GM15510 (cell line): ENCODE results near the gene NDNF.

ENCODE experiments used
- POLR2A ChIP-seq: IDR thresholded peaks from 3 replicates; pipeline ENCODE4 v1.6.1; 2011; ENCODE audit warnings: borderline replicate concordance; ENCODE audit not compliant: insufficient read length; ENCODE audit errors: extremely low read depth

Gene NDNF

DNA sequence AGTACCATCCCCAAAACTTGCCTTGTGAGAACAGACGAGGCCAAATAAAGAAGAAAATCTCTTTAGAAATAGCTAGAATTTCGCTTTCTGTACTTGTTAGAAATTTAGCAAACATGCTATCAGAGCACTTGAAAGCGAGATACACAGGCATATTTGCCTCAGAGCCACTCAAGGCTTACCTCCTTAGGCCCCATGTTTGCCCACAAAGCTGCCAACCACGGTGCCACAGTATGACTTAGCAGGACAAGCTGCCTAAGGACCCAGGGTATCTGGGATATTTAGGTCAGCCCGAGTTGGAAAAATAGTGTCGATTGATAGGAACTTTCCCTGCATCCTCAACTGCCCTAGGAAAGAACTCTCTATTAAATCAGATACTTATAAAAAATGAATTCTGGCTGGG is 24.2 kb downstream of the NDNF start:
- TF ChIP-seq POLR2A, result no peak

DNA sequence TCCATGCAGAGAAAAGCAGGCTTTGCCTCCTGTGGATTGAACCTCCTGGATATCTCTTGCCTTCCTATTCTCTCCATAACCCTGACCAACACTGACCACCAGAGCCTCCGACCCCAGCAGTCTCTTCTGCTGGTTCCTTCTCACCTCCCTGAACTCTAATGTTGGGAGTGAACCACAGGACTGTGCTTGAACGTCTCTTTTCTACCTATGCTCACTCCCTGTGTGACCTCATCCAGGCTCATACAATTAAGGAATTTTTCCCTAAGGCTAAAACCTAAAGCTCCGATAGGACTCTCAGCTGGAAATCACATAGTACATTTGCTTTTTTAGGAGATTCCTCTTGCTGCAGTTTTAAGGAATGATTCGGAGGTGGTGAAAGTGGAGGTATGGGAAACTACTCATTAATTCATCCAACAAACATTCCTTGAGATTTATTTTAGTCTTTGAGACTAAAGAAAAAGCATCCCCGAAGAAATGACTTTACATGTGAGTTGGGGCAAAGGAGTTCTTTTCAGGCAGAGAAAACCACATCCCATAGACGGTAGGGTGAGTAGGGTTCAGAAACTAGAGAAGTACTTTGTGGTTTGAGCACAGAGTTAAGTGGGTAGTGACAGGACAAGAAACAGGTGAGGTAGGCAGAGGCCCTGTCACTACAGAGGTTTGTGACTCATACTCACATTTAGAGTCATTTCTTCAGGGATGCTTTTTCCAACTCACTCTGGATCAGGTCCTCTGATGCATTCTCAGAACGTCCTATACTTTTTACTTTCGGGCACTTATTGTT is 30.8 kb downstream of the NDNF start:
- TF ChIP-seq POLR2A, result no peak

DNA sequence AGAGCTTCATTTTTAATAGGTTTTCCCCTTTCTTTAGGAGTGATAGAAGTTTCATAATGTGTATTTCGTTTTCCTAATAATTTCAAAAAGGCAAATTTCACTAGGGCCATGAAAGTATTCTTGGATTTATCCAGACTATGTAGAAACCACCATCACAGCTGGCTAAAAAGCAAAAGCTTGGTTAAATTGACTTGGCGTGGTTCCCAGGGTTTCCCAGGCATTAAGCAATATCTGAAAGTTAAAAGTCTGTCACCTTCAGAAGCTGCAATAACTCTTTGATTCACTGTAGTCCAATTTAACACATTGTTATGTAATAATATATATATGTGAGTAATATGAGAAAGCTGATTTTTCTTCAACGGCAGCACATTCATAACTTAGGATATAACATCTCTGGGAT is 38.3 kb downstream of the NDNF start:
- no peak for TF ChIP-seq POLR2A

DNA sequence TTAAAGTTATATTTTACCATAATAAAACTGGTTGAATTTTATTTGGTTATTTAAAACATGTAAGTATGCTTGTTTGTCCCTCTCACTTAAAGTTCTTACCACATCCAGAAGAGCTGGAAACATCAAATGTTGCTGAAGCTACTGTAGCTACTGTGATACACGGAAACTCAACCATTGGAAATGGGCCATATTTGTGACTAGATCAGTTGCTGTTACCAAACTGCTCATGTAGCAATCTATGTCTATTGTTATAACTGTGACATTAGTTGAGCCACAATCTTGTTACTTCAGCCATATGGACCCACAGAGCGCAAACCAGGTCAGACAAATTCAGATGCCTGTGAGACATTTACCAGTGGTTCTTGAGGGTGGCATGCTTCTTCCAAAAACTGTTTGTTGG is 41.6 kb downstream of the NDNF start:
- no peak for TF ChIP-seq POLR2A

DNA sequence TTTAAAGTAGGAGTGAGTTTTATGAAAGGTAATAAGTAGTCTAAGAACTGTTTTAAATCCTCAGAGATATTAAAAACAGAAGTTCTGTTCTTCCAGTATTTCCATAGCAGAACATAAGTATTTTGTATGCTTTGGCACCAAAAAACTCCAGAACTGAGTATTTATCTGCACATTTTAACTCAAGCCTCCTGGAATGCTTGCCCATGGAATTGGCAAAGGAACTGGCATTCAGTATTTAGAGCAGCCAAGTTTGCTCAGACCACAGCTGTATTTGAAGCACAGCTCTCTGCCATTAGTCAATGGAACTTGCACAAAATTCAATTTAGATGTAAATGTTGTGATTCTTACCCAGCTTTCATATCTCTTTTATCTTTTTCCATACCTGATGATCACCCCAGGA is 42.2 kb downstream of the NDNF start:
- TF ChIP-seq POLR2A, result no peak

DNA sequence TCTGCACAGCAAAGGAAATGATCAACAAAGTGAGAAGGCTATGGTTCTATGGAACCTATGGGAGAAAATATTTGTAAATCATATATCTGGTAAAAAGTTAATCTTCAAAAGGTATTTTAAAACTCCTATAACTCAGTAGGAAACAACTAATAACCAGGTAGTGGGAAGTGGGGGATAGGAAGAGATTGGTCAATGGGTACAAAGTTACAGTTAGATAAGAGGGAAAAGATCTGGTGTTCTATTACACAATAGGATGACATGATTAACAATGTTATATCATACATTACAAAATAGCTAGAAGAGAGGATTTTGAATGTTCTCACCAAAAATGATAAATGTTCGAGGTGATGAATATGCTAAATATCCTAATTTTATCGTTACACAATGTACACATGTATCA is 46.3 kb downstream of the NDNF start:
- TF ChIP-seq POLR2A, result no peak

DNA sequence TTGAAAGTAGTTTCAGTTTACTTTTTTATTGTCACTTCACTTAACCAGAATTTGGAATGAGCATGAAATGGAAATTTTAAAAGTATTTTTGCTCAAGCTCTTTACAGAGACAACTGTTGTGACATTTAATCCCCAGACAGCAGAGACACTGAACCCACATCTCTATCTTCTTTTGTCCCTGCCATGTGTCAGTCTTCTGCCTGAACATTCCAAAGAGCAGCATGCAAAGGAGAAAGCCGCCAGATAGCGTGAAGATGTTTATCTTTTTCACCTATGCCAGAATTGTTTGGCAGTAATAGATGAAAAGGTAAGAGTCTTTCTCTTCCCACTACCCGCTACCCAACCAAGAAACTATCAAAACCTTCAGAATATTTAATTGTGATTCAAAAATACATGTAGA is 46.8 kb downstream of the NDNF start:
- TF ChIP-seq POLR2A, result no peak

DNA sequence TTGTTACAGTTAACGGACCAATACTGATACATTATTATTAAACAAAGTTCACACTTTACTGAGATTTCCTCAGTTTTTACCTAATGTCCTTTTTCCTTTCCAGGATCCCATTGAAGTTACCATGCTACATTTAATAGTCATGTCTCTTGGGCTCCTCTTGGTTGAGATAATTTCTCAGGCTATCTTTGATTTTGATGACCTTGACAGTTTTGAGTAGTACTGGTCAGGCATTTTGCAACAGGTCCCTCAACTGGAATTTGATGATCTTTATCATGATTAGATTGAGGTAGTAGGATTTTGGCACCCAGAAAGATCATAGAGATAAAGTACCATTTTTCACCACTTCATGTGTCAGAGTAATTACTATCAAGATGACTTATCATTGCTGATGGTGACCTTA is 53.8 kb downstream of the NDNF start:
- TF ChIP-seq POLR2A, result no peak

DNA sequence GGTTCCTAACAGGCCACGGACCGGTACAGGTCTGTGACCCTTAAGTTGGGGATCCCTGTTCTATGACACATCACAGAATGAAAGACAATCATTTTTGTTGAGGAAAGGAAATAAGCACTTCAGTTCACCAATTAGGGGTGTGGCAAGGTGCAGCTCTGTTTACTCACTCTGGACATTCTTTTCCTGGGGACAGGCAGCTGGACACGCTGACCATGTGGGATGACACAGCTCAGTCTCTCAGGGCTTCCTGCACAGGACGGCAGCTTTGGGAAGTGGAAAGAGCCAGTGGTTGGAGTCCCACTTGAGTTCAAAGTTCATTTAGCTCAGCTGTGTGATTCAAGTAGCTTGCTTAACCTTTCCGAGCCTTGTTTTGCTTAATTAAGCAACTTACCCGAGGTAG is 55.7 kb downstream of the NDNF start:
- no peak for TF ChIP-seq POLR2A

DNA sequence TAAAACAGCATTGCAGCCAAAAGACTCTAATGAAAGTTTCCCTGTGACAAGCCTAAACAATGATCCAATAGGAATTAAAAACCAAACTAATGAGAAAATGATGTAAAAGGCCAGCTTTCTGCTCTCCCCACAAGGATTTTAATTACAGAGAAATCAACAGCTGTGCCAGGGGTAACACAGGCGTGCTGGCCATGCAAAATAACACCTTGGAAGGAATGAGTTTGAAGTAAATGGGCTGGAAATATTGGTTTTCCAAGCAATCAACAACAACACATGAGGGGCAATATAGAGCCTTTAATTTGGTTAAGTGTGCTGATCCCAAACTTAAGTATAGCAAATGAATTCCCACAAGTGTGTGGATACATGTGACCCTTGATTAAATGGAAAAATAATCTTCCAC is 56.9 kb downstream of the NDNF start:
- TF ChIP-seq POLR2A, result no peak

DNA sequence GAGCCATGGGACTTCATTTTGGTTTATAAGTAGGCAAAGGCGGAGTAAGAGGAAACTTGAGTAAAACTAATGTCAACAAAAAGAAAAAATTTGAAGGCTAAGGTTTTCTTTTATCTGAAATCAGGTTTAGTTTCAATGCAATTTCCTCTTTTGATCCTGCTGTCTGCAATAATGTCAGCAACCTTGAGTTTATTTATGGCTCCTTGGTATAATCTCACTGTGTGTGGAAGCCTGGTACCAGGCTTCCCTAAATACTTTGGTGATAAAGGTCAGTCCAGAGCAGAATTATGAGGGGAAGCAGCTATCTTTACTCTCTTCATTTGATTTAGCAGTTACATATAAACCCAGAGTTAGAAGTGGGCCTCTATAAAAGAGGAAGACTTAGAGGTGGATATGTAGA is 57.8 kb downstream of the NDNF start:
- no peak for TF ChIP-seq POLR2A

DNA sequence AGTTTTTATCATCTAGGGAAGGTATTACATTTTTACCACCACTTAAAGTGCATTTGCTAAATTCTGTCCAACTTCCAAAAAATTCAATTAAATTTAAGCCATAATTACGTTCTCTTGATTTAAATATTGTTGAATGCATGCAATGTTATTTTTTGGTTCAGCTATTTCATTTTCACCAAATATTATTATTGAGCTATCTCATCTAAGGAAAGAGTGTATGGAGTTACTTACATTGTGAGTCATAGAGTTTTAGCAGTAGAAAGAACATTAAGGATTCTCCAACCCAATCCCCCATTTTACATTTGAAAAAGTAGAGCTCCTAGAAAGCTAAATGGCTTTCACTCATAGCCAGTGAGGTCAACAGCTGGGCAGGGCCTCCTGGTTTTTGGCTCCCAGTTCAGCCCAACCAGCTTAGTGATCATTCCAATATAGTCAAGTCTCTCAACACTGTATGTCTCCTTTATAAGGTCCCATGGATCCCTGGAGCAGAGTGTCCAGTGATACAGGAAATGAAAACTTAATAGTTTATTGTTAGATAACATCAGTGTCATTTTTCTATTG is 60.5 kb downstream of the NDNF start:
- no peak for TF ChIP-seq POLR2A

DNA sequence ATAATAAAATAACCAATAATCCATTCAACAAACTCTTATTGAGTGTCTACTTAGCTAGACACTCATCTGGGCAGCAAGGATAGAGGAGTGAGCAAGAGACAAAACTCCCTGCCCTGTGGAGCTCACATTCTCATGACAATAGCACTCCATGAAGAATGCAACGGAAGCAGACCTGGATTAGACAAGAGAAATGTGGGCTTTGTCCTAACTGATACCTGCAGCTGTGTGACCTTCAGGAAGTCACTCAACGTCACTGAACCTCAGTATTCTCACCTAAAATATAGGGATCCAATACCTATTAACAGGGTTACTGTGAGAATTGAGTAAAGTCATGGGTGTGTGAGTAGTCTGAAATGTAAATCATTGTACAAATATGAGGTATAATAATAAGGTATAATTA is 61.2 kb downstream of the NDNF start:
- TF ChIP-seq POLR2A, result no peak

DNA sequence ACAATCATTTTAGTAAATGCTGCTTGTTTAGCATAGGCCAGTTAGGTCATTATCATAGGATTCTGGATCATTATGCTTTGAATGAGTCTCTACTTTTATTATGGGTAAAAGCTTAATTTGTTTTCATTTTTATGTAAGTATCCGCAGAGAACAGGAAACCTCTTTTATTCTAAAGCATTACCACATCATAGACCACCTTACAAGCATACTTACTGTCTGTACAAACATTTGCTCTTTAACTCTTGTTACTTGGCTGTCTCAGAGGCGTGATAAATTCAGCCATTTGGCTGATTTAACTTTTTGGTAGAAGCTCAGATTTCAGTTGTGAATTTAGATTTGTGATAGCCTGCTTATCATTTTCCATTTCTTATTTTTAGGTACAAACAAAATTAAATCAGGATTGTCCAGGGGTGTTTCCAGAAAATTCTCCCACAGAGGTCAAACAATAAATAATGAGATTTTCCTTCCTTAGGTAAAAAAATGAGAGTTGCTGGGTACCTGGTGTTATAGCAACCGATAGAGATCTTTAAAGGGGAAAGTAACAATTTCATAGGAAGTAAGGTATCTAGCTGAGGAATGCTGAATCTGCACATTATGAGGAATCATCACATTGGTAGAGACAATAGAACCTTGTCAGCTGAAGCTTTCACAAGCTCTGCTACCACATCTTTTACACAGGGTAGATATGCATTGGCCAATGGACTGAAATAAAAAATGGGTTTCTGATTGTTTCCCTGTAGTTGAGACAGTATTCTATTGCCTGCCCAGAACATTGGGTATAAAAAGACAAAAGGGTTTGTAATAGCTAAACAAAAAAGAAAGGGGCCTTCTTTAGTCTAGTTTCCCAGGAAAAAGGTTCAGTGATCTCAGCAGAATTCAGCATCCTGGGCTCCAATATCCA is 62.5 kb downstream of the NDNF start:
- TF ChIP-seq POLR2A, result no peak

DNA sequence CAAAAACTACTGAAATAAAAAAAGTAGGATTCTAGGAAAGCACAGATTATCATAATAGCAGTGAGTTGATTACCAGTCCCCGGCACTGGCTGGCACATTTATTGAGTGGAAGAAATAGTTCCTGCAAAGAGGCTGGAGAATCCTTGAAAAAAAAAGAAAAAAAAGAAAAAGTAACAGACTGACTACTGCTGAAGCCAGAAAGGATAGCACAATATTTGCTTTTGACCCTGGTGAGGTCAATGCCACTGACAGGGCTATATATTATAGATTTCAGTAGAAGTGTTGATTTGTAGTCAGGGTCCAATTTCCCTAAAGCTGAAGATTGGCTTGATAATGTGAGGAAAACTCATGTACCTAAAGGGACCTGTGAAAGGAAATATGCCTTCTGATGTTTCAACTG is 64.7 kb downstream of the NDNF start:
- no peak for TF ChIP-seq POLR2A
